ENCODE results near the gene GRID1.

- TF ChIP-seq EZH2 (IDR thresholded peaks at IDR 0.05; ENCODE audit: insufficient read depth, poor library complexity, severe bottlenecking) = no peak
- TF ChIP-seq EZH2phosphoT487 (IDR thresholded peaks at IDR 0.05; ENCODE audit: insufficient read depth, low read depth) = no peak
Observed at GRCh38 chr10:86077871-86078638, 288.5 kb downstream of the GRID1 start.
